Measurements from ENCODE around the gene CHSY3. TPM values are rescaled to one million over a fixed set of nuclear protein-coding genes. Genes with fewer than 3 reads are reported as not detected.

The CHSY3 gene
- total and polyA plus RNA-seq, 2 experiments from 2014 or later = 0.44 to 3.0 TPM

GRCh38 chr5:129945774-129946270, 41.6 kb downstream of the CHSY3 start:
- no peak overlapping the region for H3K27ac Mint-ChIP-seq
- no peaks in the 10 kb centered on the region for H3K4me1 Mint-ChIP-seq
- H3K4me3 Mint-ChIP-seq = no peak overlapping the region
- Histone ChIP-seq H3K4me2 (no peak overlapping the region), H4K20me1 (replicated peaks; ENCODE audit: insufficient read depth) (no peaks in the 10 kb centered on the region), H3K27ac (ENCODE audit: low read depth) (no peak overlapping the region), H3K36me3 (ENCODE audit: insufficient read depth) (no peaks in the 10 kb centered on the region), H3K4me1 (ENCODE audit: insufficient read depth) (no peaks in the 10 kb centered on the region), H2AFZ (no peak overlapping the region), H3K79me2 (replicated peaks; ENCODE audit: insufficient read depth) (no peaks in the 10 kb centered on the region), H3F3A (replicated peaks; ENCODE audit: low read depth) (no peaks in the 10 kb centered on the region), H3K4me3 (no peak overlapping the region), H3K27me3 (ENCODE audit: insufficient read depth) (no peaks in the 10 kb centered on the region), H3K9me2 (ENCODE audit: insufficient read depth) (no peaks in the 10 kb centered on the region)
- DNase-seq (ENCODE audit: low spot score) (no peak), ATAC-seq (no peak)
- no peaks in the 10 kb centered on the region for H3K9me3 Mint-ChIP-seq
- H3K27me3 Mint-ChIP-seq (ENCODE audit: insufficient read depth, low read depth, poor library complexity) = no peaks in the 10 kb centered on the region
- no peaks in the 10 kb centered on the region for H3K36me3 Mint-ChIP-seq (ENCODE audit: low read depth)
- TF ChIP-seq STAT1 (IDR thresholded peaks at IDR 0.05; ENCODE audit: unreplicated experiment) = no peak
- no peak for TF ChIP-seq NANOG (IDR thresholded peaks at IDR 0.05; ENCODE audit: borderline replicate concordance)
- no peak for TF ChIP-seq ZNF462 (CRISPR knock-in tag; IDR thresholded peaks at IDR 0.05)
- no peak for TF ChIP-seq JUNB (IDR thresholded peaks at IDR 0.05; ENCODE audit: unreplicated experiment)
- no peak for TF ChIP-seq ZNF331 (CRISPR knock-in tag; IDR thresholded peaks at IDR 0.05; ENCODE audit: low read depth)
- no peak for TF ChIP-seq EZH2phosphoT487 (IDR thresholded peaks at IDR 0.05; ENCODE audit: unreplicated experiment)
- TF ChIP-seq REST (IDR thresholded peaks at IDR 0.05; ENCODE audit: unreplicated experiment) = no peak
- no peak for TF ChIP-seq ETS1 (IDR thresholded peaks at IDR 0.05)
- no peak for TF ChIP-seq CTCF (conservative IDR thresholded peaks at IDR 0.05; ENCODE audit: low read depth in 2 of 2)
- TF ChIP-seq CREB1 (CRISPR knock-in tag; IDR thresholded peaks at IDR 0.05; ENCODE audit: low read depth) = no peak
- TF ChIP-seq ZNF114 (CRISPR knock-in tag; IDR thresholded peaks at IDR 0.05) = no peak
- no peak for TF ChIP-seq EZH2 (IDR thresholded peaks at IDR 0.05; ENCODE audit: low read depth, unreplicated experiment)
- no peak for TF ChIP-seq POLR2AphosphoS5 (IDR thresholded peaks at IDR 0.05; ENCODE audit: low read depth)

Data from GM23338 (cell line).